OCI-LY1 (cell line): ENCODE measurements around the gene LARP4B.

Experiments used
- CTCF ChIP-seq: fragments of 200-600 bp; sonication (generic), shearing (Covaris generic); IDR thresholded peaks from 2 replicates; pipeline ENCODE4 v1.5.1; 2017; ENCODE audit warnings: mild to moderate bottlenecking, antibody characterized with exemption, low read length, moderate library complexity, mixed read lengths
- EZH2 ChIP-seq: fragments of 200-600 bp; sonication (generic), shearing (Covaris generic); IDR thresholded peaks from 2 replicates; pipeline ENCODE4 v1.8.0; 2017; ENCODE audit warnings: borderline replicate concordance, mixed run types, mild to moderate bottlenecking, antibody characterized with exemption, low read length, moderate library complexity, mixed read lengths

GRCh38 chr10:815338-816090 lies 116.0 kb downstream of the LARP4B start:
- TF ChIP-seq CTCF (no peak), EZH2 (no peak)
